Lower leg skin (tissue), 4 donors: ENCODE data around the gene ANKRD53. TPM values are rescaled to one million over a fixed set of nuclear protein-coding genes. Genes with fewer than 3 reads are reported as not detected.
"Not testable (repeated sequence)": the region's sequence is repeated elsewhere in the genome, so short reads cannot be mapped to it uniquely, and the experiment has no call there.

Experiments used
- DNase-seq, 2 donors: peaks; one replicate each; pipeline ENCODE4 v3.0.0-alpha.2; 2019; ENCODE audit warnings: low spot score in 2 of 2
- H3K4me3 ChIP-seq: fragments of 200-600 bp; sonication (generic); 2 replicates; pipeline ENCODE4 v1.5.1; 2017; ENCODE audit warnings: mild to moderate bottlenecking, low read depth; ENCODE audit not compliant: poor library complexity, severe bottlenecking
- POLR2A ChIP-seq, 2 donors: fragments of 450-650 bp; IDR thresholded peaks; one replicate each; pipeline ENCODE4 v1.6.1; 2016 to 2017; ENCODE audit warnings: antibody characterized with exemption in 2 of 2, mild to moderate bottlenecking in 1 of 2, moderate library complexity in 1 of 2
- WGBS, 2 donors: methylation state at CpG; one replicate each; pipeline ENCODE4 v1.1.5; 2018; 5-methylcytosine and 5-hydroxymethylcytosine counted together
- intact Hi-C: fragments of 100-400 bp; cut with DNase I; formaldehyde crosslinking; loops from one replicate; pipeline ENCODE4 v1.15.0; 2023; ENCODE audit warnings: low total_unique reads
- total RNA-seq, 4 donors: library from RNA; depleted of rRNA; stranded (reverse); fragments of >200 nt; gene quantifications; one replicate each; pipeline ENCODE4 v1.1.0, GENCODE V29; 2016
- TF ChIP-seq, protein P1 (sequence below), 3 donors: fragments of 450-650 bp; IDR thresholded peaks; one replicate each; pipeline ENCODE4 v1.5.1; 2016; ENCODE audit warnings: antibody characterized with exemption in 3 of 3, mild to moderate bottlenecking in 3 of 3, moderate library complexity in 2 of 3

ANKRD53 gene
- total RNA-seq, 4 donors from 2014 or later: 0.27 to 1.3 (median 0.84) TPM; not detected in 1

DNA sequence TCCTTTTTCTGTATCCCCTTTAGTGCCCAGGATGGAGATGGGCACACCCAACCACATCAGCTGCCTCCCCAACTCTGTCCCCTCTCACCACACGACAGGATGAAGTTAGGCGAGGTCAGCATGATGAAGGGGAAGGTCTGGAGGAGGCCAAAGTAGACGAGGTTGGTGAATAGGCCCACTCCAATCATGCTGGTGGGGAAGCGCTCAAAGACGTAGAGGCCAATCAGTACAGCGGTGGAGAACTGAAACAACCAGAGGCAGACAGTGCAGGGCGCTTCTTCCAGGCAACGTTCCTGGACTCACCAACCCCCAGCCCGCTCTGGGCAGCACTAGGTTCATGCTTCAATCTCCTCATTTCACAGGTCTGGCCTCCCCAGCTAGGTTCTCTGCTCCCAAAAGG, 13.3 kb downstream of the ANKRD53 start:
- H3K4me3 ChIP-seq: no peak overlapping the region
- TF ChIP-seq, protein P1, sequence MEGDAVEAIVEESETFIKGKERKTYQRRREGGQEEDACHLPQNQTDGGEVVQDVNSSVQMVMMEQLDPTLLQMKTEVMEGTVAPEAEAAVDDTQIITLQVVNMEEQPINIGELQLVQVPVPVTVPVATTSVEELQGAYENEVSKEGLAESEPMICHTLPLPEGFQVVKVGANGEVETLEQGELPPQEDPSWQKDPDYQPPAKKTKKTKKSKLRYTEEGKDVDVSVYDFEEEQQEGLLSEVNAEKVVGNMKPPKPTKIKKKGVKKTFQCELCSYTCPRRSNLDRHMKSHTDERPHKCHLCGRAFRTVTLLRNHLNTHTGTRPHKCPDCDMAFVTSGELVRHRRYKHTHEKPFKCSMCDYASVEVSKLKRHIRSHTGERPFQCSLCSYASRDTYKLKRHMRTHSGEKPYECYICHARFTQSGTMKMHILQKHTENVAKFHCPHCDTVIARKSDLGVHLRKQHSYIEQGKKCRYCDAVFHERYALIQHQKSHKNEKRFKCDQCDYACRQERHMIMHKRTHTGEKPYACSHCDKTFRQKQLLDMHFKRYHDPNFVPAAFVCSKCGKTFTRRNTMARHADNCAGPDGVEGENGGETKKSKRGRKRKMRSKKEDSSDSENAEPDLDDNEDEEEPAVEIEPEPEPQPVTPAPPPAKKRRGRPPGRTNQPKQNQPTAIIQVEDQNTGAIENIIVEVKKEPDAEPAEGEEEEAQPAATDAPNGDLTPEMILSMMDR (IDR thresholded peaks at IDR 0.05): no peak
- TF ChIP-seq POLR2A (IDR thresholded peaks at IDR 0.05): no peak
- intact Hi-C loops: no loop called here
- WGBS, 2 donors: 79 to 89% methylated on average over 9 of the region's 9 CpGs
- DNase-seq: peak in 1 of 2 donors; percentile 72

DNA sequence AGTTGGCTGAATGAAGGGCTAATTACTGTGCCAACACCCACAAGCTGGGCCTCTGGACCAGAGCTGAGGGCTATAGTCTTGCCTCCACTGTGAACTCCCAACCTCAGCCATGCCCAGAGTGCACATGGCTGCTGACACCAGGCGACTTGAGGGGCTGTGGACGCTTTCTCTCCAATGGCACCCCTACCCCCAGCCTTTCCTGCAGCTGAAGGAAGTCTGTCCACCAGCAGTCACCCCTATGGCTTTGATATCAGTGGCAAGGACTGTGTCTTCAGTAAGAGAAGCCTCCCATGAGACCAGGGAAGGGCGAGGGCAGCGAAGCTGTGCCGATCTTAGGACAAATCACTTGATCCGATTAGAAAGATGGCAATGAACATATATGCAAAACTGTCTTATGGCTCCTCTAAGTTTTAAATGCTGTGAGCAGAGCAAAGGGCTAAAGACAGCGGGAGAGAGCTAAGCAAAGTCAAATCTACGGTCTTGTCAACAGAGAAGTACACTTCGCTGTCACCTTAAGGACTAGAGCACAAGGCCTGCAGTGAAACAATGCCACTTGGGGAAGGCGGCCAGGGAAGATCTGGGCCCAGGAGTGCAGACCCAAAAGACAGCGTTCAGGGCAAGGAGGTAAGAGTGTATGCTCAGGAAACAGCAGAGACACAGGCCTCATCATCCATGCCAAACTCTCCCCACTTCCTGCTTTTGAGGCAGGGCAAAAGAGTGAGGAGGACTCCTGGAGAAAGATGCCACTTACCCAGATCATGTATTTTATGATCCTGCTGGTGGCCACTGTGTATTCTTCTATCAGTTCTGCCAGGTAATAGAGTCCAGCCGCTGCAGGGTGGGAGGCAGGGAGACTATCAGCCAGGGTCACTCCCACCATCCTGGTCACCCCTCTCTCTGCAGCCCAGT, 14.8 kb downstream of the ANKRD53 start:
- peak in 1 of 2 donors; percentile 75 for DNase-seq
- TF ChIP-seq, protein P1 (IDR thresholded peaks at IDR 0.05): no peak
- TF ChIP-seq POLR2A (IDR thresholded peaks at IDR 0.05): no peak
- 82 to 87% methylated on average over 12 of the region's 12 CpGs for WGBS, 2 donors
- peak overlapping the region; percentile 82 for H3K4me3 ChIP-seq
- intact Hi-C loops: no loop called here

DNA sequence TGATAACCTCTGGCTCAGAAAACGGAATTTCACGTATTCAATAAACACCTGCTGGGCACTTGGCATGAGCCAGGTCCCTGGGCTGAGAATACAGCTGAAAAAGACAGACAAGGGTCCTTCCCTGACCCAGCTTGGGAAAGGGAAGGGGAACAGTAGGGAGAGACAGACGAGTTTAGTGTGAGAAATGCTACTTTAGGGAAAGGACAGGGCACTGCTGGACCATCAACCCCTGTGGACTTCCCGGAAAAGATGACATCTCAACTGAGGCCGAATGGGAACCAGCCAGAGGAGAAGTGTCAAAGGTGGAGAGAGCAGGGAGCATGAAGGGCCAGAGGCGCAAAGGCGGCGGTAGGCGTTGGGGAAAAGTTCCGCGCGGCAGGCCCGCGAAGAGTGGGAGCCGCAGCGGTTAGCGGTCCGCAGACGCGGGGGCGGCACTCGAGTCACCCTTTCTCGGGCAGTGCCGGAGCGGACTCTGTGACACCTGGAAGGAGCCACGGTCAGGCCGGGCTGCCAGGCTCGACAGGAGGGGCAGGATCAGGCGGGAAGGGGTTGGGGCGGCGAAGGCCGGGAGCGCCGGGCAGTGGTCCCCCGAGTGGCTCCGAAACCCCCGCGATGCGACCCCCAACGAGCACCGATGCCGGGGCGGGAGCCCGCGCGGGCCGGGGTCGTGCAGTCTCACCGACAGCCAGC, 15.7 kb downstream of the ANKRD53 start:
- no peak for TF ChIP-seq POLR2A (IDR thresholded peaks at IDR 0.05)
- TF ChIP-seq, protein P1 (IDR thresholded peaks at IDR 0.05): no peak
- intact Hi-C loops: loop anchor here (2.0 kb wide), 1 partner anchor 29 kb away; no protein-coding TSS in a partner anchor
- 1% methylated on average over 30 to 45 of the region's 49 CpGs for WGBS, 2 donors
- no peak for DNase-seq
- H3K4me3 ChIP-seq: peak overlapping the region; percentile 82

DNA sequence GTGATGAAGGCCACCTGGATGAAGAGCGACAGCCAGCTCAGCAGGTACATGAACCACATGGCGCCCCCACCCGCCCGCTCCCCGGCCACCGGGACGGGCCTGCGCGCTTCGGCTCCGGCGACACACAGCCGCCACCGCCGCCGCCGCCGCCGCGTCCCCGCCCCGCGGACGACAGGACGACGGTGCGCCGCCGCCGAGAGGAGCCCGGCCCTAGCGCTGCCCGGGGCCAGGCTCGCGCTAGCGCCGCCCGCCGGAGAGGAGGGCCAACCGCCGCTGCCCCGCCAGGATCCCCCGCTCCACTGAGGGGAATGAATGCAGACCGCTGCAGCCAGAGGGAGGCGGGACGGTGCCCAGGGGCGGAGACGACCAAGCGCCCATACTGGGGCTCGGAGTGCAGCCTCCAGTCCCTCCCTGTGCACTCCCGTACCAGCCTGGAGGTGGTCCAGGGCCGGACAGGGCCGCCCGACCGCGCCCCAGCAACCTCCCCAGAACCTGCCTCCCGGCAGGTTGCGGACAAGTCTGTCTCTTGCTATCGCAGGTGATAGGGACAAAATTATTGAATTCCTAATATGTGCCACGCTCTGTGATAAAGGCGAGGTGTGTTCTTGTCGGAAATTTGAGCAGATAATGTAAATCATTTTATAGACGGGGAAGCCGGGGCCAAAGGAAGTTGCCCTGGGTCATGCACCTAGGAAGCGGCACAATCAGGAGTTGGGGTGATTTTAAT, 16.4 kb downstream of the ANKRD53 start, which contains the start of gene TEX261:
Gene TEX261, minus strand, starts transcription at position 175 of the 727 bp plus-strand sequence. Its CDS starts 116 bp downstream, at position 59.
- intact Hi-C loops: loop anchor here (2.0 kb wide), 1 partner anchor 30 kb away; no protein-coding TSS in a partner anchor
- peak; percentile 78 to 97 for DNase-seq
- WGBS, 2 donors: 1 to 2% methylated on average over 7 to 48 of the region's 65 CpGs
- TF ChIP-seq, protein P1 (IDR thresholded peaks at IDR 0.05): no peak
- TF ChIP-seq POLR2A (IDR thresholded peaks at IDR 0.05): no peak
- peak within 1 kb of the TSS; percentile 82 for H3K4me3 ChIP-seq

DNA sequence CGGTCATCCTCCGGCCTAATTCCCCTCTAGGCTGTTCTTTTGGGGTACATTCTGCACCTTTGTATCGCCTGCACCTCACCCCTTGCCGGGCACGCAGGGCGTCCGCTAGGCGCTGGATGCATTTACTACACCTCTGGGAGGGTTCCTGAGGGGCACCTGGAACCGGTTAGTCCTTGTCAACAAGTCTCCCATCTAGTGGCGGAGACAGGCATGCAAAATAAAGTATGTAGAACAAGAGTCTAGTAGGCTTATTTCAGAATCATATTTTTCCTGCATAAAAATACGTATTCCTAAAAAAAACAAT, 16.9 kb downstream of the ANKRD53 start:
- peak in 1 of 2 donors; percentile 87 for DNase-seq
- H3K4me3 ChIP-seq: peak overlapping the region; percentile 33
- no peak for TF ChIP-seq POLR2A (IDR thresholded peaks at IDR 0.05)
- TF ChIP-seq, protein P1 (IDR thresholded peaks at IDR 0.05): no peak
- WGBS, 2 donors: 1% methylated on average over 11 of the region's 11 CpGs
- intact Hi-C loops: loop anchor here (2.0 kb wide), 1 partner anchor 31 kb away; no protein-coding TSS in a partner anchor

DNA sequence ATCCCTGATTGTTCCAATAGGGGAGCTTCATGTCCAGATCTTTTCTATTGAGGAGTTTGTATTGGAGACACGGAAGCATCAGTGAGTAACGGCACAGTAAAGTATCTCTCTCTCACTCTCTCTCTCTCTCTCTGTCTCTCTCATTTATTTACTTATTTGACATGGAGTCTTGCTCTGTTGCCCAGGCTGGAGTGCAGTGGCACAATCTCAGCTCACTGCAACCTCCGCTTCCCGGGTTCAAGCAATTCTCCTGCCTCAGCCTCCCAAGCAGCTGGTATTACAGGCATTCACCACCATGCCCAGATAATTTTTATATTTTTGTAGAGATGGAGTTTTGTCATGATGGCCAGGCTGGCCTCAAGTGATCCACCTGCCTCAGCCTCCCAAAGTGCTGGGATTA, 20.5 kb downstream of the ANKRD53 start:
- intact Hi-C loops, H3K4me3 ChIP-seq: not testable (repeated sequence)
- WGBS, 2 donors: 88 to 92% methylated on average over 4 of the region's 4 CpGs
- DNase-seq: peak in 1 of 2 donors; percentile 20
